HG02610 (cell line): ENCODE results near the gene PHIP.
A peak's percentile ranks its signal among the peaks of the same experiment; 100 is the strongest.
"Not testable (repeated sequence)": the region's sequence is repeated elsewhere in the genome, so short reads cannot be mapped to it uniquely, and the experiment has no call there.

ENCODE experiments used
- ATAC-seq: cut with Tn5 transposase; IDR thresholded peaks from one replicate; pipeline ENCODE4 v1.9.1; 2021; ENCODE audit warnings: mild to moderate bottlenecking, moderate library complexity; ENCODE audit not compliant: unreplicated experiment

PHIP gene

DNA sequence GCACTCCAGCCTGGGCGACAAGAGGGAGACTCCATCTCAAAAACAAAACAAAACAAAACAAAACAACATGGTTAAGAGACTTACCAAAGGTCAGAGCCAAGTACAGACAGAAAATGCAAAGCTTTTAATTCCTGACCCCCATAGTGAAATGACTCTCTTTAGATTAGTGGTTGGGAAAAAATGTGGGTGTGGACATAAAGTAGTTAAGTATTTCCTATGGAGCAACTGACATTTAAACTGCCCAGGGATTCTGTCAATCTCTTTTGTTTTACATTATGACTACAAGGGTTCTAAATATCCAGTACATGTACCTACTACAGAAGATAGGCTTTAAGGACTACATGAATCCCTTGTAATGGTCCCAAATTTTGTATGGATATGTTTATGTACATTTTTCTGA, 135.6 kb downstream of the PHIP start:
- ATAC-seq: no peak

DNA sequence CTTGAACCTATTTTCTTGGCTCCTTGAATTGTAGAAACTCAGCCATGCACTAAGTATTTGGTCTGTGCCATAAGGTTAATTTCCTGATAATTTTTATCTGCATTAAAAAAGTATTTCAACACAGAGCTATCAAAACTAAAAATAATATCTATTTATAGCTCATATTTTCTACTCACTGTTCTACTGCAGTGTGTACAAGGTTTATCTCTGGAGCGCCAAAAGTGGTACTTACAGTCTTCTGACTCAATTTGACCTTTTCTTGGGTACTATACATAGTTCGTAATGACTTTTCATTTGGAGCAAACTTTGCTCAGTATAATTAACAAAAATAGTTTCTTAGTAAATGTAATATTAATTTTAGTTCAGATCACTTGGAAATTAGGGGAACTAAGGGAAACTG, 141.5 kb downstream of the PHIP start:
- ATAC-seq: no peak

DNA sequence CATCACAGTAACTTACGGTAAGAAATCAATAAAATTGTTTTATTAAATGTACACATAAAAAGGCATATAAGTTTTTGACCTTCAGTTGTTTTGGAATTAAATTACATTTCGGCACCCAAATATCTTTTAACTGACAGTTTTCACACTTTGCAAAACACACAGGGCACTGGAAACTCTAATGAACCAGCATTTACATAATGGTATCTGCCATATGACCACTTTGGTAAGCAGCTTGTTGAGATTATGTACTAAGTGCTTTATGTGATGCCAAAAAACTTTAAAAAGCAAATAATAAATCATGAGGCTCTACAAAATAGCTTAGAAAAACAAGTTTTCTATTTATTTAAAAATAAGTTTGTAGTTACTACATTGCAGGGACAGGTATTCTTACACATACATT, 142.5 kb downstream of the PHIP start:
- ATAC-seq: no peak

- ATAC-seq: no peak
Measured at GRCh38 chr6:78925317-78925716, 152.7 kb downstream of the PHIP start.

DNA sequence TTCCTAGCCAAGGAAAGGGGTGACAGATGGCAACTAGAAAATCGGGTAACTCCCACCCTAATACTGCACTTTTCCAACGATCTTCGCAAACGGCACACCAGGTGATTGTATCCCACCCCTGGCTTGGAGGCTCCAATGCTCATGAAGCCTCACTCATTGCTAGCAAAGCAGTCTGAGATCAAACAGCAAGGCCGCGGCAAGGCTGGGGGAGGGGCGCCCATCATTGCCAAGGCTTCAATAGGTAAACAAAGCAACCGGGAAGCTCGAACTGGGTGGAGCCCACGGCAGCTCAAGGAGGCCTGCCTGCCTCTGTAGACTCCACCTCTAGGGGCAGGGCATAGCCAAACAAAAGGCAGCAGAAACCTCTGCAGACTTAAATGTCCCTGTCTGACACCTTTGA, 156.9 kb downstream of the PHIP start:
- not testable (repeated sequence) for ATAC-seq

- ATAC-seq: no peak
Measured at GRCh38 chr6:78917788-78918187, 160.3 kb downstream of the PHIP start.

DNA sequence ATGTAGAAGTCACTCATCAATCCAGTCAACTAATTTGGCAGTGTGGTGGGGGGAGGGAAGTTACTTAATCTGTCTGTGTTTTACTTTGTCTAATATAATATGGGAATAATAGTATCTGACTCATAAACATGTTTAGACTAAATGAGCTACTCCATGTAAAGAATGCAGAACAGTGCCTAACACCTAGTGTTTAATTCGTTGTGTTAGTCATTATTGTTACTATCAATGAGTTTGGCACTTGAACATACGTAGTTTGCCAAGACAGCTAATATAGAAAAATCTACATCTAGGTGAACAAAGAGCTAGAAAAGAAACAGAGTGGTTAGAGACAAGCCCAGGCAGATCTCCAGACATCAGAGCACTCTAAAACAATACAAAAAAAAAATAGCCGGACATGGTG, 161.6 kb downstream of the PHIP start:
- no peak for ATAC-seq

DNA sequence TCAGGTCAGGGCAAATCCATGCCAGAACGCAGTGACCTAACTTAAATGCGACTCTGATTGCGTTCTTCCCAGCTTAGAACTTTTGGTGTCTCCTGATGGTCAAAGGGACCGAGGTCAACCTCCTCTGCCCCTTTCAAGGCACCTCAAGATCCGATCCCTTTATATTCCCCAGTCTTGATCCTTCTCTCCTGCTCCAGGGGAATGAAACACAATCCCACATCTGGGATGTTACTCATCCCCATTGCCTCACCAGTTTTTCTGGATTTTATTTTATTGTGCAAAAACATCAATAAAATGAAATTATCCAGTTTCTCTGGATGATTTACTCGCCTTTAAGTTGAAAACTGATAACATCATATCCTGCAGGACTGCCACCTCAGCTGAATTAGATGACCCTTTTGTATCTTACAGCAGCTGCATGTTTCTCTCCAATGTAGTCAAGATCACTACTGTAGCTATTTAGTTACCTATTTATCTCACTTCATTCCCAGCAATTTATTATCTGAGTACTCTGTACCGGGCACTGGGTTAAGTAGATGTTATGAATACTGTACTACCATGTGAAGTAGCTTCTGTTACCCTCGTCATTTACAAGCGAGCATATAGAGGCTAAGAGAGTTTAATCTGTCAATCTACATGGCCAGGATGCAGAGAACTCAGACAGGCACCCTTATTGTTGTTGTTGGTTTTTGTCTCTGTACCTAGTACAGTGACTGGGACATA, 166.7 kb downstream of the PHIP start:
- ATAC-seq: no peak

DNA sequence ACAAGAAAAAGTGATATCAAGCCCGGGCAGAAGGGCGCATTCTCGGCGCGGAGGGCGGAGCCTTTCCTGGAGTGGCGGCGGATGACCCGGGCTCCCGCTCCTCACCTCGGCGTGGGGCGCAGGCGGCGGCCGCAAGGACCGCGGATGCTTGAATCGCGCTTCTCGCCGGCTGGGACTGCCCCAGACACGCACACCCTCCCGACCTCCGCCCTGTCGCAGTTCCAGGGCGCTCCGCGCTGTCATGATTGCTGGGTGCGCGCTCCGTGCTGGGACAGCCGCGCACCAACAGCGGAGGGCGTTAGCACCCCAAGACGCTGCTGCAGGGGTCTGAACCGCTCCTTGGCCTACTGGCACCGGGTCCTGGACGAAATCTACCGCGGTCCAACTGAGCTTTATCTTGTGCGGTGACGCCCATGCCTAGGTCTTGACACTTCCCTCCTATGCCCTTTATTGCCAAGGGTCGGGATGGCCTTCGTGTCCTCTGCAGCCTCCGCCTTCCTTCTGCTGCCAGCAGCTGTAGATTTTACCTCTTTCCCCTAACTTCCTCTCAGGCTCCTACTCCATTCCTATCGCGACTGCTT, 167.4 kb downstream of the PHIP start:
- peak; percentile 57 for ATAC-seq

DNA sequence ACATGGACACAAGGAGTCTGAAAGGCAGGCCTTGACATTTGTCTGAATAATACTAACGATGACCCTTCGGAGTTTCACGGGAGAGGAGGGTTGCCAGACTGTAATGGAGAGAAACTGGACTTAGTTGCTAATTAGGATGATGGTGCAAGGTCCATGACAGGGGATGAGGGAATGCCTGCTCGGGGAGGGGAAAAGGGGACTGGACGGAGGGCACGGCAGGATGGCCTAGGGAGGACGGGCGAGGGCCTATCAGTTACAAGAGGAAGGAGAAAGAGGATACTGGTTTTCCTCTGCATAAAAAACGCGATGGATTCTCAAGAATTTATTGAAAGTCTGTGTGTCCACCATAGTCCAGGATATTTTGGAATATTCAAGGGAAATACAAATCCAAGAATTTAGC, 168.0 kb downstream of the PHIP start:
- no peak for ATAC-seq

- ATAC-seq: peak; percentile 40
Measured at GRCh38 chr6:78909391-78909790, 168.7 kb downstream of the PHIP start.

- ATAC-seq: no peak
Measured at GRCh38 chr6:78908621-78909020, 169.4 kb downstream of the PHIP start.

GRCh38 chr6:78896227-78896626, 181.8 kb downstream of the PHIP start:
- no peak for ATAC-seq

DNA sequence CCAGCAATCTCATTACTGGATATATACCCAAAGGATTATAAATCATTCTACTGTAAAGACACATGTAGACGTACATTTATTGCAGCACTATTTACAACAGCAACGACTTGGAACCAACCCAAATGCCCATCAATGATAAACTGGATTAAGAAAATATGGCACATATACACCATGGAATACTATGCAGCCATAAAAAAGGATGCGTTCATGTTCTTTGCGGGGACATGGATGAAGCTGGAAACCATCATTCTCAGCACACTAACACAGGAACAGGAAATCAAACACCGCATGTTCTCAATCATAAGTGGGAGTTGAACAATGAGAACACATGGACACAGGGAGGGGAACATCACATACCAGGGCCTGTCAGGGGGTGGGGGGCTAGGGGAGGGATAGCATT, 188.2 kb downstream of the PHIP start:
- ATAC-seq: not testable (repeated sequence)
